Measurements from ENCODE around the gene ETV1.

DNA sequence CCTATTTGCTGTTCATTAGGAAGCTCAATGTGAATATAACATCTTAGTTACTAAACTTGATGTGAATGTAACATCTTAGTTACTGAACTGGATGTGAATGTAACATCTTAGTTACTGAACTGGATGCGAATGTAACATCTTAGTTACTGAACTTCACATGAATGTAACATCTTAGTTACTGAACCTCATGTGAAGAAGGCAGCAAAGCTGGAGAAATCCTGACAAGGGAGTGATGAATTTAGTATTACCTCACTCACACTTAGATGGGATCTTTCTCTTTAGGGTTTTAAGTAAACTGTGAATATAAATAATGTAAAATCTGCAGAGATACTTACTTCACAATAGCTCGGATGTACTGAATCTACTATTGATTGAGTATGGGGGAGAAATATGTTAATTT, 73.6 kb downstream of the ETV1 start:
- TF ChIP-seq, protein P1, sequence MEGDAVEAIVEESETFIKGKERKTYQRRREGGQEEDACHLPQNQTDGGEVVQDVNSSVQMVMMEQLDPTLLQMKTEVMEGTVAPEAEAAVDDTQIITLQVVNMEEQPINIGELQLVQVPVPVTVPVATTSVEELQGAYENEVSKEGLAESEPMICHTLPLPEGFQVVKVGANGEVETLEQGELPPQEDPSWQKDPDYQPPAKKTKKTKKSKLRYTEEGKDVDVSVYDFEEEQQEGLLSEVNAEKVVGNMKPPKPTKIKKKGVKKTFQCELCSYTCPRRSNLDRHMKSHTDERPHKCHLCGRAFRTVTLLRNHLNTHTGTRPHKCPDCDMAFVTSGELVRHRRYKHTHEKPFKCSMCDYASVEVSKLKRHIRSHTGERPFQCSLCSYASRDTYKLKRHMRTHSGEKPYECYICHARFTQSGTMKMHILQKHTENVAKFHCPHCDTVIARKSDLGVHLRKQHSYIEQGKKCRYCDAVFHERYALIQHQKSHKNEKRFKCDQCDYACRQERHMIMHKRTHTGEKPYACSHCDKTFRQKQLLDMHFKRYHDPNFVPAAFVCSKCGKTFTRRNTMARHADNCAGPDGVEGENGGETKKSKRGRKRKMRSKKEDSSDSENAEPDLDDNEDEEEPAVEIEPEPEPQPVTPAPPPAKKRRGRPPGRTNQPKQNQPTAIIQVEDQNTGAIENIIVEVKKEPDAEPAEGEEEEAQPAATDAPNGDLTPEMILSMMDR (IDR thresholded peaks at IDR 0.05) = no peak
- TF ChIP-seq EP300 (IDR thresholded peaks at IDR 0.05; ENCODE audit: low read depth) = no peak
- no peak for TF ChIP-seq POLR2A (IDR thresholded peaks at IDR 0.05)
- no peak for TF ChIP-seq POLR2AphosphoS5 (IDR thresholded peaks at IDR 0.05)
